GM19397 (cell line): ENCODE results near the gene DOCK3.
A peak's percentile ranks its signal among the peaks of the same experiment; 100 is the strongest.
"Not testable (repeated sequence)": the region's sequence is repeated elsewhere in the genome, so short reads cannot be mapped to it uniquely, and the experiment has no call there.

Source experiments
- ATAC-seq: cut with Tn5 transposase; IDR thresholded peaks from one replicate; pipeline ENCODE4 v1.9.1; 2021; ENCODE audit warnings: mild to moderate bottlenecking, moderate library complexity; ENCODE audit not compliant: unreplicated experiment

The DOCK3 gene

GRCh38 chr3:50876947-50877346, 202.2 kb downstream of the DOCK3 start:
- ATAC-seq: no peak

GRCh38 chr3:50882733-50883132, 208.0 kb downstream of the DOCK3 start:
- not testable (repeated sequence) for ATAC-seq

DNA sequence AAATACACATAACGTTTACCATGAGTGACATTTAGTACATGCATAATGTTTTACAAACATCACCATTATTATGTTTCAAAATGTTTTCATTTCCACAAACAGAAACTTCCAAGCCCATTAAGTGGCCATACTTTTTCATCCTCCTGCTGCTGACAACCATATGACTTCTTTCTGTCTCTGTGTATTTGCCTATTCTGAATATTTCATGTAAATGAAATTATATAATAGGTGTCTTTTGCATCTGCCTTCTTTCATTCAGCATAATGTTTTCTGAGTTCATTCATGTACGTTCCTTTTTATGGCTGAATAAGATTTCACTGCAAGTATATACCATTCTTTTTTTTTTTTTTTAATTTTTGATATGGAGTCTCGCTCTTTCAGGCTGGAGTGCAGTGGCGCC, 209.0 kb downstream of the DOCK3 start:
- no peak for ATAC-seq

GRCh38 chr3:50885070-50885850, 210.5 kb downstream of the DOCK3 start:
- no peak for ATAC-seq

- ATAC-seq: no peak
These were observed 216.1 kb downstream of the DOCK3 start for GRCh38 chr3:50890688-50891344.

- ATAC-seq: not testable (repeated sequence)
These were observed 226.4 kb downstream of the DOCK3 start for GRCh38 chr3:50901097-50901496.

DNA sequence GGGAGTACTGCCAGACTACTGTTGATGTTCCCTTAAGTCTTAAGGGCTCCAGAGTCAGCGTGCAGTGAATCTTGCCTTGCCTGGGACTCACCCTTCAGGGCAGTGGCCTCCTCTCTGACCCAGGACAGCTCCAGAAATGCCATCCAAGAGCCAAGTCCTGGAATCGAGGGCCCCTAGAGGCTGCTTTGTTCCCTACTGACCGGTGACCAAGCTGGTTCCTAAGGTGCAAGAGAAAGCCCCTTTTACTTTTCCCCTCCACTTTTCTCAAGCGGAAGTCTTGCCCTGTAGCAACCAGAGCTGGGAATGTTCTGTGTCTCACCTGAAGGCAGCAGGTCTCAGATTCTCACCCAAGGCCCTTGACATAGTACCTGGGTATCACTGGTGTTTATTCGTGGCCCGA, 238.0 kb downstream of the DOCK3 start:
- no peak for ATAC-seq

DNA sequence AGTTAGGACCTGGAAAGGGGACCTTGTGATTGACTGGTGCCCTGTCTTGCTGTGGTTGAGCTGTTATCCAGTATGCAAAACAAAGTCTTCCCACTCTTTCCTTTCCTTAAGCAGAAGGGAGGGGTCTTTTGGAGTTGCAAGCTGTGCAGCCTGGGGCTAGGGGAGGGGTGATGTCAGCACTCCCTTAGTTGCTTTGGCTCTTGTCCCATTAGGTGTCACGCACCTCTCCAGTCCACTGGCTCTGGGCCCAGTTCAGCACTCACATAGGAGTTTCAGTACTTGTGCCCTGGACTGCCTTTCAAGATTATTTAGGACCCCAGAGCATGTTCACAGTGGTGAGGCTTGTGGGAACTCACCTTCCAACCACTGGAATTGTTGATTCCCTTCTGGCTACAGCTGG, 238.5 kb downstream of the DOCK3 start:
- no peak for ATAC-seq

DNA sequence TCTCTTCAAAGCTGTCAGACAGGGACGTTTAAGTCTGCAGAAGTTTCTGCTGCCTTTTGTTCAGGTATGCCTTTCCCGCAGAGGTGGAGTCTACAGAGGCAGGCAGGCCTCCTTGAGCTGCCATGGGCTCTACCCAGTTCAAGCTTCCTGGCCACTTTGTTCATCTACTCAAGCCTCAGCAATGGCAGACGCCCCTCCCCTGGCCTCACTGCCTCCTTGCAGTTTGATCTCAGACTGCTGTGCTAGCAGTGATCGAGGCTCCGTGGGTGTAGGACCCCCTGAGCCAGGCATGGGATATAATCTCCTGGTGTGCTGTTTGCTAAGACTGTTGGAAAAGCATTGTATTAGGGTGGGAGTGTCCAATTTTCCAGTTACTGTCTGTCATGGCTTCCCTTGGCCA, 247.3 kb downstream of the DOCK3 start:
- not testable (repeated sequence) for ATAC-seq

DNA sequence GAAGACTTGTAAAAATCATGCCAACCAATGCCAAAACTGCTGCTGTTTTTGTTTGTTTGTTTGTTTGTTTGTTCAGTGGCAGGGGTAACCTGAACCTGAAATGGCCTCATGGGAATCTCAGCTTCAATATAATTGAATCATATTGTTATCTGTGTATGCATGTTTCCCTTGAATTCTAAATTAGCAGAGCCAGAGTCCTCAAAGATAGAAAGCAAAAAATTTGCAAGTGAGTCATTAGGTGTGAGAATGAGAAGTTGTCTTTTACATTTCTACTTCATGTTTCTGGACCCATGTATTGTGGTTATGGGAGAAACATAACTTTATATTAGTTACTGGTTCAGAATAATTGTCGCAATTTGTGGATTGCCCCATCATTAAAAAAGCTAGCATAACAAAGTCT, 249.2 kb downstream of the DOCK3 start:
- ATAC-seq: no peak

GRCh38 chr3:50924638-50925037, 249.9 kb downstream of the DOCK3 start:
- no peak for ATAC-seq

DNA sequence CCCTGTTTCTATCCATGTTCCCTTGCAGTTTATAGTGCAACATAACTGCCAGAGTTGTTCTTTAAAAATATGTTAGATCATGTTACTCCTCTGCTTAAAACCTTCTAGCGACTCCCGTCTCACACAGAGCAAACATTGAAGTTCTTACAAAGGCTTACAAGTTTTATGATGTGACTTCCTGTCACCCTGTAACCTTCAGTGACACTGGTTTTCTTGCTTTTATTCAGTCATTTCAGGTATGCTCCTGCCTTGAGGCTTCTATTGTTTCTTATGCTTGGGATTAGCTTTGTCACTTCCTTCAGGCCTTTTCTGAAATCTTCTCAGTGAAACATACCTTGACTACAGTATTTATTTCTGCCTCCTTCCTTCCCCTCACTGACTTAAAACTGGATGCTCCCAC, 252.1 kb downstream of the DOCK3 start:
- no peak for ATAC-seq

DNA sequence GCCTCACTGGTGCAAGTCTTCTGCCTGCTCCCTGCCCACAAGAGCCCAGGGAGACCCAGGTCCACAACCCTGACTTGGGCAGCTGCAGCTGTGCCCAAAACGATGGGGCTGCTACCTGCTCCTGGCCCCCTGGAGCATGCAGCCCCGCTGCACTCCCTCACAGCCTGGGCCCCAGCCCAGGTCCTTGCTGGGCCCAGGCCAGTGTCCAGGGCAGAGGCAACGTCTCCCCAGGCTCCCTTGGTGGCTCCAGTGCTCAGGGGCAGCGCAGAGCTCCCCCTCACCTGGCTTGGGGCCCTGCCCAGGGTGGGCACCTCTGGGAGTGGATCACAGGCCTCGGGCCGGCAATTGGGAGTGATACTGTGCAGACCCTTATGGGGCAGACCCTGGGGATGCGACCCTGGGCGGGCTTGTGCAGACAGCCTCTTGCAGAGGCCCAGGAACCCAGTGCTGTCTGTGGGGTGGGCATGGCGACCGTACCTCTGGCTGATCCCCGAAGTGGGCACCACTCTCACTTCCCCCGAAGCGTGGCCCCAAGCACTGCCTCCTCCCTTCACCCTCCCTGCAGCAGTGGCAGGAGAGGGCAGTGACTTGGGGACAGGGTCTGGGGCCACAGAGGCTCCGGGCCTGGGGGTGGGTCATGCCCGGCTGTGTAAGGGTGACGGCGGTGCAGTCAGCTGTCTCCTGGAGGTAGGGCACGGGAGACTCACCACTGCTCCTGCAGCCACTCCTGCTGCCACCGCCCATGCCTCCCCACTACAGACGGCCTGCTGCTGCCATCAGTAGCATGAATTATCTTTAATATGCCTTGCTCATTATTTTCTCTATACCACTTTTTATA, 255.9 kb downstream of the DOCK3 start:
- ATAC-seq: no peak

DNA sequence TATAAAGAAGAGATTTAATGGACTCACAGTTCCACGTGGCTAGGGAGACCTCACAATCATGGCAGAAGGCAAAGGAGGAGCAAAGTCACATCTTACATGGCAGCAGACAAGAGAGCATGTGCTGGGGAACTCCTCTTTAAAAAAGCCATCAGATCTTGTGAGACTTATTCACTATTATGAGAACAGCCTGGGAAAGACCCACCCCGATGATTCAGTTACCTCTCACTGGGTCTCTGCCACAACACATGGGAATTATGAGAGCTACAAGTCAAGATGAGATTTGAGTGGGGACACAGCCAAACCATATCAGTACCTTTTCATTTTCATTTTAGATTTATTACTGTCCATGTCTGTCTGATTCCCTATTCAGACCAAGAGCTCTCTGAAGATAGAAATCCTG, 258.2 kb downstream of the DOCK3 start:
- not testable (repeated sequence) for ATAC-seq

DNA sequence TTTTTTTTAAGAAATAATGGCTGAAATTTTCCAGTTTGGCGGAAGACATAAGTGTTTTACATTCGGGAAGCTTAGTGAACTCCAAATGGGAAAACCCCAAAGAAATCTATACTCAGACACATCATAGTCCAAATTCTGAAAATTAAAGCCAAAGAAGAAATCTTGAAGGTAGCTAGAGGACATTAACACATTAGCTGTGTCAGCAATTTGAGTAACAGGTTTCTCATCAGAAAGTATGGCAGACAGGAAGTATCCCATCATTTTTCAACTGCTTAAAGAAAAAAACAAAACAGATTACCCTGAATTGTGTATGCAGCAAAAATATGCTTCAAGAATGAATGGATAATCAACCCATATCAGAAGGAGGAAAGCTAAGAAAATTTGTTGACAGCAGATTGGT, 261.7 kb downstream of the DOCK3 start:
- no peak for ATAC-seq

DNA sequence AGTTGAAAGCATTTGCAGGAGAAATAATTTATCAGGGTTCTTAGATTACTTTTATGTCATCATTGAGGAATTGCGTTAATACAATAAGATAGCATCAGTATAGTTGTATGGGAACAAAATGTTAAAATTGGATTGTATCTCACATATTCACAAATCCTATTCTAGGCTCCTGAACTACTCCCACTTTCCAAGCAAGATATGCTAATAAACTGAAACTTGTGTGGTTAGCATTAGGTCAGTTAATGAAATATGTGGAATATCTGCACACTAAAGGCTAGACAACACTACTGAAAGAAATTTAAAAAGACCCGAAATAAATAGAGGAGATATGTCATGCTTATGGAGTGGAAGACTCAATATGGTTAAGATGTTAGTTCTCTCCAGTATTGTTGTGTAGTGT, 272.7 kb downstream of the DOCK3 start:
- no peak for ATAC-seq

- ATAC-seq: no peak
These were observed 275.9 kb downstream of the DOCK3 start for GRCh38 chr3:50950591-50950990.

GRCh38 chr3:50953825-50954414, 279.2 kb downstream of the DOCK3 start:
- ATAC-seq: no peak

DNA sequence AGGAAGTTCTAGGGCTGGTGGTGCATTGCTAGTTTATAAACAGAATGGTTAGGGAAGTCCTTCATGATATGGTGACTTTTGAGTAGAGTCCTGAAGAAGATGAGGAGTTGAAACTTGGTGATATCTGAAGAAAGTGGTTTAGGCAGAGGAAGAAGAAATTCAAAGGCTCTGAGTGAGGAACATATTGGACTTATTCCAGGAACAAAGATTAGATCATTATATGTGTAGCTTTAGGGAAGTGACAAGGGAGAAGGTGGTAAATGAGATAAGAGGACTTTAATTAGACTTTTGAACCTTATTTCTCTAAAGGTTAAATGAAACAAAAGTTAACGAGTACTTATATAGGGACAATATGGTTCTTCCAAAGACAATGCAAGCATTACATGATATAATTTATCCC, 286.7 kb downstream of the DOCK3 start:
- no peak for ATAC-seq

- ATAC-seq: peak; percentile 61
These were observed 296.8 kb downstream of the DOCK3 start for GRCh38 chr3:50971487-50971924.

GRCh38 chr3:50972029-50972428, 297.3 kb downstream of the DOCK3 start:
- ATAC-seq: no peak
